H1 (cell line): Measurements from ENCODE around the gene CP. TPM values are rescaled to one million over a fixed set of nuclear protein-coding genes. Genes with fewer than 3 reads are reported as not detected.
"Not testable (repeated sequence)": the region's sequence is repeated elsewhere in the genome, so short reads cannot be mapped to it uniquely, and the experiment has no call there.

Experiments used
- CTCF ChIA-PET: fragments of 300-600 bp; sonication (Branson Sonifier 250); formaldehyde crosslinking; loops from one replicate; lab custom pipeline; 2021; ENCODE audit not compliant: partially characterized antibody; lab: Charles Lee
- POLR2A ChIA-PET: fragments of 300-600 bp; sonication (Branson Sonifier 250); formaldehyde crosslinking; loops from one replicate; lab custom pipeline; 2021; ENCODE audit warnings: inconsistent platforms; ENCODE audit not compliant: partially characterized antibody; lab: Charles Lee
- DNase-seq, 2 experiments: peaks; one replicate each; pipeline versions ENCODE4 v3.0.0 to v3.0.0-alpha.2; 2010 to 2022; ENCODE audit warnings: low spot score in 2 of 2, low read depth in 1 of 2, mixed read lengths in 1 of 2
- FAIRE-seq: peaks from 2 replicates; lab custom pipeline; 2011; peaks lifted over from hg19 to GRCh38; lab: Jason Lieb, UNC
- H2AFZ ChIP-seq: 2 replicates; pipeline ENCODE4 v1.8.1; 2012; ENCODE audit warnings: low read length, inconsistent platforms
- H2AK5ac ChIP-seq: 2 replicates; pipeline ENCODE4 v1.6.1; 2013; ENCODE audit warnings: low read depth, low read length
- H2BK120ac ChIP-seq: replicated peaks from 2 replicates; pipeline ENCODE3; 2013; ENCODE audit warnings: low read depth, low read length, inconsistent platforms
- H2BK12ac ChIP-seq: 2 replicates; pipeline ENCODE4 v1.6.1; 2013; ENCODE audit warnings: low read depth, low read length
- H2BK15ac ChIP-seq: 2 replicates; pipeline ENCODE4 v1.6.1; 2013; ENCODE audit warnings: low read length
- H2BK20ac ChIP-seq: 2 replicates; pipeline ENCODE4 v1.6.1; 2013; ENCODE audit warnings: low read length
- H2BK5ac ChIP-seq: 2 replicates; pipeline ENCODE4 v1.6.1; 2013; ENCODE audit warnings: low read depth, low read length
- H3K14ac ChIP-seq: 2 replicates; pipeline ENCODE4 v1.6.1; 2013; ENCODE audit warnings: inconsistent platforms; ENCODE audit not compliant: insufficient read length
- H3K18ac ChIP-seq: 2 replicates; pipeline ENCODE4 v1.6.1; 2013; ENCODE audit warnings: low read length; ENCODE audit errors: extremely low read depth
- H3K23ac ChIP-seq: 2 replicates; pipeline ENCODE4 v1.6.1; 2013; ENCODE audit warnings: inconsistent platforms; ENCODE audit not compliant: insufficient read length
- H3K23me2 ChIP-seq: 2 replicates; pipeline ENCODE4 v1.6.1; 2013; ENCODE audit warnings: low read depth, low read length
- H3K27ac ChIP-seq: 2 replicates; pipeline ENCODE4 v1.6.1; 2011; ENCODE audit warnings: low read depth, low read length, inconsistent platforms
- H3K27me3 ChIP-seq, 4 experiments: replicated peaks in 1 of 4; 1 replicate in 1 of 4; 2 replicates in 3 of 4; pipeline versions ENCODE4 v1.6.1 to v1.8.1; 2011 to 2013; ENCODE audit warnings: low read length in 3 of 4, mild to moderate bottlenecking in 3 of 4, inconsistent platforms in 2 of 4, mixed read lengths in 2 of 4, moderate library complexity in 1 of 4; ENCODE audit not compliant: control insufficient read depth in 3 of 4, insufficient read depth in 3 of 4; ENCODE audit errors: extremely low read depth in 1 of 4
- H3K36me3 ChIP-seq, 4 experiments: 2 replicates each; pipeline versions ENCODE4 v1.6.1 to v1.8.1; 2011 to 2013; ENCODE audit warnings: mild to moderate bottlenecking in 4 of 4, low read length in 3 of 4, moderate library complexity in 2 of 4, control low read depth in 1 of 4, inconsistent platforms in 1 of 4; ENCODE audit not compliant: insufficient read depth in 4 of 4, control insufficient read depth in 2 of 4
- H3K4ac ChIP-seq: replicated peaks from 2 replicates; pipeline ENCODE3; 2013; ENCODE audit warnings: low read length, low read depth, mixed read lengths, inconsistent platforms; ENCODE audit not compliant: insufficient read length
- H3K4me1 ChIP-seq, 4 experiments: replicated peaks in 1 of 4; 1 replicate in 1 of 4; 2 replicates in 3 of 4; pipeline versions ENCODE4 v1.6.1 to v1.8.1; 2011 to 2013; ENCODE audit warnings: low read length in 3 of 4, inconsistent platforms in 2 of 4, mixed read lengths in 1 of 4; ENCODE audit not compliant: insufficient read depth in 4 of 4, control insufficient read depth in 3 of 4
- H3K4me2 ChIP-seq, 2 experiments: 2 replicates each; pipeline versions ENCODE4 v1.6.1 to v1.8.1; 2011 to 2013; ENCODE audit warnings: low read depth in 2 of 2, low read length in 2 of 2, control low read depth in 1 of 2, inconsistent platforms in 1 of 2, mild to moderate bottlenecking in 1 of 2; ENCODE audit not compliant: insufficient read depth in 1 of 2
- H3K4me3 ChIP-seq, 4 experiments: fragments of 200-600, 300-600 bp in 1 of 4; sonication (generic), shearing (Covaris generic), sonication (Bioruptor Twin) in 1 of 4; 2 replicates each; pipeline versions ENCODE4 v1.5.1 to v1.8.1; 2011 to 2016; ENCODE audit warnings: low read length in 4 of 4, low read depth in 3 of 4, control low read depth in 2 of 4, inconsistent platforms in 2 of 4, mild to moderate bottlenecking in 2 of 4, mixed read lengths in 1 of 4, moderate library complexity in 1 of 4; ENCODE audit not compliant: insufficient read depth in 2 of 4; ENCODE audit errors: extremely low read depth in 1 of 4
- H3K56ac ChIP-seq: replicated peaks from 2 replicates; pipeline ENCODE3; 2013; ENCODE audit warnings: low read depth, mild to moderate bottlenecking, mixed read lengths, low read length, inconsistent platforms; ENCODE audit not compliant: insufficient read length
- H3K79me1 ChIP-seq: 2 replicates; pipeline ENCODE4 v1.6.1; 2013; ENCODE audit warnings: low read depth, low read length, control low read depth
- H3K79me2 ChIP-seq, 2 experiments: 2 replicates each; pipeline versions ENCODE4 v1.6.1 to v1.8.1; 2012 to 2013; ENCODE audit warnings: low read length in 2 of 2, mild to moderate bottlenecking in 2 of 2, inconsistent platforms in 1 of 2; ENCODE audit not compliant: insufficient read depth in 2 of 2, control insufficient read depth in 1 of 2
- H3K9ac ChIP-seq, 4 experiments: replicated peaks in 1 of 4; 1 replicate in 1 of 4; 2 replicates in 3 of 4; pipeline versions ENCODE4 v1.6.1 to v1.8.1; 2011 to 2013; ENCODE audit warnings: low read depth in 3 of 4, low read length in 3 of 4, control low read depth in 2 of 4, mild to moderate bottlenecking in 2 of 4, moderate library complexity in 2 of 4, inconsistent platforms in 1 of 4; ENCODE audit errors: extremely low read depth in 1 of 4
- H3K9me3 ChIP-seq, 2 experiments: 2 replicates each; pipeline versions ENCODE4 v1.6.1 to v1.8.1; 2012 to 2013; ENCODE audit warnings: mild to moderate bottlenecking in 2 of 2, moderate library complexity in 2 of 2, control low read depth in 1 of 2, inconsistent platforms in 1 of 2, low read depth in 1 of 2, low read length in 1 of 2, mixed read lengths in 1 of 2; ENCODE audit not compliant: insufficient read depth in 2 of 2
- H4K20me1 ChIP-seq, 2 experiments: replicated peaks in 1 of 2; 2 replicates each; pipeline versions ENCODE3 to v1.8.1; 2011 to 2013; ENCODE audit warnings: inconsistent platforms in 2 of 2, low read length in 2 of 2, mild to moderate bottlenecking in 1 of 2; ENCODE audit not compliant: insufficient read depth in 2 of 2, control insufficient read depth in 1 of 2
- H4K5ac ChIP-seq: 2 replicates; pipeline ENCODE4 v1.6.1; 2013; ENCODE audit warnings: low read length, low read depth, mixed read lengths, inconsistent platforms; ENCODE audit not compliant: insufficient read length
- H4K8ac ChIP-seq: 2 replicates; pipeline ENCODE4 v1.8.0; 2013; ENCODE audit warnings: mild to moderate bottlenecking, moderate library complexity, low read length, inconsistent platforms; ENCODE audit not compliant: insufficient read depth; ENCODE audit errors: extremely low read depth
- H4K91ac ChIP-seq: replicated peaks from 2 replicates; pipeline ENCODE3; 2013; ENCODE audit warnings: low read length, mixed read lengths, inconsistent platforms; ENCODE audit not compliant: insufficient read length
- ASH2L ChIP-seq: fragments of 200-600, 300-600 bp; sonication (generic); IDR thresholded peaks from one replicate; pipeline ENCODE4 v1.7.1; 2017; ENCODE audit warnings: low read length
- CEBPB ChIP-seq: IDR thresholded peaks from 2 replicates; pipeline ENCODE4 v1.6.1; 2012; ENCODE audit warnings: low read depth, low read length
- CHD1 ChIP-seq: IDR thresholded peaks from 2 replicates; pipeline ENCODE4 v1.6.1; 2012; ENCODE audit warnings: low read depth, low read length, improper control_type of control experiment
- NANOG ChIP-seq: IDR thresholded peaks from 2 replicates; pipeline ENCODE4 v1.6.1; 2011; ENCODE audit warnings: low read length, low read depth, mild to moderate bottlenecking, inconsistent platforms; ENCODE audit not compliant: insufficient read depth, poor library complexity, severe bottlenecking
- POLR2A ChIP-seq, 2 experiments: IDR thresholded peaks; 1 replicate in 1 of 2; 2 replicates in 1 of 2; pipeline ENCODE4 v1.6.1; 2011; ENCODE audit warnings: low read depth in 2 of 2, low read length in 2 of 2, mild to moderate bottlenecking in 2 of 2; ENCODE audit errors: control extremely low read depth in 1 of 2
- POLR2AphosphoS5 ChIP-seq: IDR thresholded peaks from 2 replicates; pipeline ENCODE4 v1.6.1; 2011; ENCODE audit warnings: low read depth, low read length
- SP1 ChIP-seq: IDR thresholded peaks from 2 replicates; pipeline ENCODE4 v1.6.1; 2011; ENCODE audit warnings: low read depth, low read length
- TAF1 ChIP-seq: IDR thresholded peaks from 2 replicates; pipeline ENCODE4 v1.6.1; 2011; ENCODE audit warnings: mild to moderate bottlenecking, low read depth, low read length
- TBP ChIP-seq: IDR thresholded peaks from 2 replicates; pipeline ENCODE4 v1.6.1; 2011; ENCODE audit warnings: low read depth, low read length, improper control_type of control experiment
- WGBS, 2 experiments: shearing (Covaris generic) in 1 of 2; methylation state at CpG; one replicate each; pipeline versions ENCODE4 v1.1.6 to v1.1.7; 2013 to 2015; ENCODE audit warnings: low lambda C conversion rate in 2 of 2, mixed read lengths in 2 of 2, inconsistent platforms in 1 of 2, low coverage in 1 of 2, missing lambda C conversion rate in 1 of 2; ENCODE audit not compliant: insufficient replicate concordance in 2 of 2, insufficient coverage in 1 of 2, insufficient read length in 1 of 2; ENCODE audit errors: extremely low coverage in 1 of 2, missing lambda C conversion rate in 1 of 2; 5-methylcytosine and 5-hydroxymethylcytosine counted together
- polyA plus RNA-seq, 7 experiments: library from polyadenylated mRNA; depleted of rRNA in 3 of 7; stranded (reverse) in 5 of 7; unstranded in 2 of 7; fragments of >200 nt in 5 of 7; fragments of 200-250 nt in 2 of 7; gene quantifications; 1 replicate in 5 of 7; 2 replicates in 1 of 7; 4 replicates in 1 of 7; pipeline versions ENCODE4 v1.2.1 to v1.2.3, GENCODE V29; 2011 to 2013; ENCODE audit warnings: missing spikeins in 2 of 7, mixed read lengths in 2 of 7
- total RNA-seq: library from RNA; stranded (reverse); fragmentation: NEBNext Ultra II Directional; extraction: Animal tissue kit (Norgen Biotek cat#: 25700); gene quantifications from 2 replicates; pipeline ENCODE4 v1.2.1, GENCODE V29; 2021
- TF ChIP-seq, protein P1 (sequence below): IDR thresholded peaks from 2 replicates; pipeline ENCODE4 v1.6.1; 2012; ENCODE audit warnings: low read length, inconsistent platforms

The CP gene
- total and polyA plus RNA-seq, 2 of the 8 experiments (the other 6 are each of a cell fraction or from before 2014, with no cell fraction given): 0.32 to 2.6 TPM

DNA sequence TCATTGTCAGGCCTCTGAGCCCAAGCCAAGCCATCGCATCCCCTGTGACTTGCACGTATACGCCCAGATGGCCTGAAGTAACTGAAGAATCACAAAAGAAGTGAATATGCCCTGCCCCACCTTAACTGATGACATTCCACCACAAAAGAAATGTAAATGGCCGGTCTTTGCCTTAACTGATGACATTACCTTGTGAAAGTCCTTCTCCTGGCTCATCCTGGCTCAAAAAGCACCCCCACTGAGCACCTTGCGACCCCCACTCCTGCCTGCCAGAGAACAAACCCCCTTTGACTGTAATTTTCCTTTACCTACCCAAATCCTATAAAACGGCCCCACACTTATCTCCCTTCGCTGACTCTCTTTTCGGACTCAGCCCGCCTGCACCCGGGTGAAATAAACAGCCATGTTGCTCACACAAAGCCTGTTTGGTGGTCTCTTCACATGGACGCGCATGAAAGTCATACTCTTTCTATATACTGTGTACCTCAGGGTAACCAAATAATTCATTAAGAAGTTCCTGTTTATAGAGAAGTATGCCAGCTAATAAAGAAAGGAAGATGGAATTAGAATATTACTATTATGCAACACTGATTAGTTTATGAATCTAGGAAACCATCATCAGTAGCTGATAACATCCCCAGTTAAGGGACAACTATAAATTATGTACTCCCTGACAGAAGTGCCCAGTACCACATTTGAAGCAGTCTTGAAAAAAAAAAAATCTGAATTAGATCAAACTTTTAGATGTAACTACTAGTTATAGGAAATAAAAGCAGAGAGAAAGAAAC, 24.6 kb downstream of the CP start:
- not testable (repeated sequence) for H3K27me3 ChIP-seq, H4K8ac ChIP-seq, H2AK5ac ChIP-seq, H3K4ac ChIP-seq, H3K9me3 ChIP-seq, H3K36me3 ChIP-seq, H2AFZ ChIP-seq, H2BK20ac ChIP-seq, H2BK15ac ChIP-seq, H4K20me1 ChIP-seq, FAIRE-seq, H3K79me1 ChIP-seq, H3K14ac ChIP-seq, H3K23me2 ChIP-seq, H3K23ac ChIP-seq, H3K79me2 ChIP-seq
- H3K56ac ChIP-seq: peak overlapping the region; percentile 88
- peak in 1 of 2 experiments; percentile 52 for DNase-seq
- peak overlapping the region; percentile 78 for H4K5ac ChIP-seq
- peak overlapping the region in 1 of 4 experiments; percentile 54; a peak in 2 of 7 replicates for H3K9ac ChIP-seq
- ChIA-PET CTCF (interaction anchor here (0.6 kb wide), 1 partner anchor 271 kb away, joined by 3 read pairs; no protein-coding TSS in a partner anchor), POLR2A (interaction anchor here (0.6 to 1.3 kb wide), 9 partner anchors 11 to 1253 kb away, joined by 3 to 7 read pairs (median 4); no protein-coding TSS in a partner anchor)
- peak overlapping the region; percentile 82; the same call in 1 of the 2 replicates for H2BK12ac ChIP-seq
- peak overlapping the region; percentile 8 for H4K91ac ChIP-seq
- H3K18ac ChIP-seq: peak overlapping the region; percentile 15
- H2BK5ac ChIP-seq: peak overlapping the region; percentile 100
- H3K4me2 ChIP-seq: peak overlapping the region; percentile 48 to 70
- H3K4me1 ChIP-seq: peaks cover 8 to 28% (median 16%) of the 10 kb centered on the region in 4 experiments
- H2BK120ac ChIP-seq: peak overlapping the region; percentile 99
- WGBS, 2 experiments: 2% methylated on average over 12 of the region's 12 CpGs; no CpG with 5 or more reads in 1 of the 2 experiments
- peak overlapping the region in 1 of 4 experiments; percentile 48; a peak in 4 of 8 replicates for H3K4me3 ChIP-seq
- peak overlapping the region; percentile 87 for H3K27ac ChIP-seq
- TF ChIP-seq TAF1 (0 out of 2 replicates have a peak, but pooled peaks have one; percentile 26), POLR2A (IDR thresholded peaks at IDR 0.05; ENCODE audit: control extremely low read depth in 1 of 2, low read depth in 2 of 2, low read length in 2 of 2) (peak in 1 of 2 experiments; percentile 20; a peak in 2 of 3 replicates), NANOG (peak; percentile 59), CHD1 (0 out of 2 replicates have a peak, but pooled peaks have one; percentile 10), ASH2L (peak; percentile 42), CEBPB (0 out of 2 replicates have a peak, but pooled peaks have one; percentile 55), SP1 (peak; percentile 62; the same call in 1 of the 2 replicates), POLR2AphosphoS5 (peak; percentile 63; the same call in 1 of the 2 replicates), TBP (peak; percentile 37; the same call in 1 of the 2 replicates)
- TF ChIP-seq, protein P1, sequence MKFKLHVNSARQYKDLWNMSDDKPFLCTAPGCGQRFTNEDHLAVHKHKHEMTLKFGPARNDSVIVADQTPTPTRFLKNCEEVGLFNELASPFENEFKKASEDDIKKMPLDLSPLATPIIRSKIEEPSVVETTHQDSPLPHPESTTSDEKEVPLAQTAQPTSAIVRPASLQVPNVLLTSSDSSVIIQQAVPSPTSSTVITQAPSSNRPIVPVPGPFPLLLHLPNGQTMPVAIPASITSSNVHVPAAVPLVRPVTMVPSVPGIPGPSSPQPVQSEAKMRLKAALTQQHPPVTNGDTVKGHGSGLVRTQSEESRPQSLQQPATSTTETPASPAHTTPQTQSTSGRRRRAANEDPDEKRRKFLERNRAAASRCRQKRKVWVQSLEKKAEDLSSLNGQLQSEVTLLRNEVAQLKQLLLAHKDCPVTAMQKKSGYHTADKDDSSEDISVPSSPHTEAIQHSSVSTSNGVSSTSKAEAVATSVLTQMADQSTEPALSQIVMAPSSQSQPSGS: 0 out of 2 replicates have a peak, but pooled peaks have one; percentile 37
